Stimulated activated naive B cell treated with anti-CD40 and anti-IgM and Interleukin-4, amounts not matched to agents 10 μg/mL and 1 μg/mL and 100 μg/mL, for 72 hours (primary cell): Measurements from ENCODE around the gene RAD51B.
"Not testable (repeated sequence)": the region's sequence is repeated elsewhere in the genome, so short reads cannot be mapped to it uniquely, and the experiment has no call there.

Source experiments
- ATAC-seq, 2 donors: fragments of 150-1000 bp; cut with Tn5 transposase; replicated peaks; 2 replicates each; pipeline ENCODE4 v1.10.0; 2021; ENCODE audit warnings: moderate library complexity in 1 of 2
- DNase-seq: peaks from one replicate; pipeline ENCODE4 v3.0.0; 2021
- H3K27ac Mint-ChIP-seq: one replicate; pipeline ENCODE4 v1.8.0; 2022; ENCODE audit warnings: mild to moderate bottlenecking, mixed read lengths
- H3K27me3 Mint-ChIP-seq, 2 donors: one replicate each; pipeline ENCODE4 v1.8.0; 2022; ENCODE audit warnings: mixed read lengths in 2 of 2
- H3K36me3 Mint-ChIP-seq, 2 donors: one replicate each; pipeline ENCODE4 v1.8.0; 2022; ENCODE audit warnings: mixed read lengths in 2 of 2, mild to moderate bottlenecking in 1 of 2
- H3K4me1 Mint-ChIP-seq, 2 donors: one replicate each; pipeline ENCODE4 v1.8.0; 2022; ENCODE audit warnings: mixed read lengths in 2 of 2, mild to moderate bottlenecking in 1 of 2
- H3K4me3 Mint-ChIP-seq, 2 donors: one replicate each; pipeline ENCODE4 v1.8.0; 2022; ENCODE audit warnings: mild to moderate bottlenecking in 2 of 2, mixed read lengths in 2 of 2, moderate library complexity in 1 of 2
- H3K9me3 Mint-ChIP-seq, 2 donors: one replicate each; pipeline ENCODE4 v1.8.0; 2022; ENCODE audit warnings: mixed read lengths in 2 of 2, mild to moderate bottlenecking in 1 of 2

RAD51B gene

DNA sequence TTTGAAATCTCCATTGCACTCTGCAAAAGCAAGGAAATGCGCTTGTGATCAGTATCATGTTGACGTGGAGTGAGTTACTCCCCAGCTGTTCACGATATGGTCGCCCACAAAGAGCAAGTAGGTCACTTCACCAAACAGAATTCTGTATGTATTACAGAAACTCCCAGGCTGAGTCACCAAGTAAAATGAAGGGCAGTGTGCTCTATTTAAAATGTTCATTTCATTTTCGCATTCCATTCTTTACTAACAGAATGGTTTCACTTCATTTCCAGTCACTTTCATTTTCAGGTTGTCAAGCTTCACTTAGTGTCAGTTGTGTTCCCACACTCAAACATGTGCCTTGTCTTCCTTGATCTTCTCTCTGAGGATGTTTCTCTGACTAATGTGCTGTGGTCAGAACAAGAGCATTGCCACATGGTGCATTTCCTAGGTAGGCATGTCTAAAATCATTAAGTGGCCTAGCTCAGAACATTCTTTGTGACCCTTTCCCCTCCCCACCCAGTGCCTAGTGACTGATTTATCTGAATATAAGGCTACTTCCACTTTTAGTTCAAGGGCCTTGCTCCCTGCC is 391.2 kb downstream of the RAD51B start:
- peaks cover 24 to 67% of the 10 kb centered on the region in 2 donors for H3K4me1 Mint-ChIP-seq
- DNase-seq (peak; percentile 58), ATAC-seq (peak; percentile 93)
- H3K27ac Mint-ChIP-seq: peak overlapping the region; percentile 91
- H3K9me3 Mint-ChIP-seq: no peaks in the 10 kb centered on the region
- H3K36me3 Mint-ChIP-seq: no peaks in the 10 kb centered on the region
- H3K4me3 Mint-ChIP-seq: peak overlapping the region; percentile 59 to 78
- no peaks in the 10 kb centered on the region for H3K27me3 Mint-ChIP-seq

DNA sequence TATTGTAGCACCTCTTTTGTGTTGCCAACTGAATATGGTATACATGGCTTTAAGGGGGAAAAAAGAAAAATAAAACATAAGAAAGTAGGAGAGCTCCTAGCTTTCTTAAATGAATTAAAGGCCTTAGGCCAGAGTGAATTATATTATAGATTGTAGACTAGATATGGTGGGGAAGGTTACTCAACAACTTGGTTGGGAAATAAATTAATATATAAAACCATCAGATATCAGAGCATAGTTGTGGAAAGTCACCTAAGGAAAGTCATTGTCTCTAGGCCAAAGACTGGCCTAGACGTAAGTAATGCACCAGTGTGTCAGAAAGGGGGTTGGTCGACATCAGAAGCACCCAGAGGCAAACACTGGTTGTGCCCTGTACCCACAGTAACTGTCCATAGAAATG is 391.8 kb downstream of the RAD51B start:
- Mint-ChIP-seq H3K27me3 (no peaks in the 10 kb centered on the region), H3K9me3 (no peaks in the 10 kb centered on the region), H3K36me3 (no peaks in the 10 kb centered on the region), H3K4me3 (peak overlapping the region in 1 of 2 donors; percentile 43), H3K4me1 (peaks cover 28 to 73% of the 10 kb centered on the region in 2 donors), H3K27ac (peak overlapping the region; percentile 89)
- no peak for ATAC-seq
- no peak for DNase-seq

DNA sequence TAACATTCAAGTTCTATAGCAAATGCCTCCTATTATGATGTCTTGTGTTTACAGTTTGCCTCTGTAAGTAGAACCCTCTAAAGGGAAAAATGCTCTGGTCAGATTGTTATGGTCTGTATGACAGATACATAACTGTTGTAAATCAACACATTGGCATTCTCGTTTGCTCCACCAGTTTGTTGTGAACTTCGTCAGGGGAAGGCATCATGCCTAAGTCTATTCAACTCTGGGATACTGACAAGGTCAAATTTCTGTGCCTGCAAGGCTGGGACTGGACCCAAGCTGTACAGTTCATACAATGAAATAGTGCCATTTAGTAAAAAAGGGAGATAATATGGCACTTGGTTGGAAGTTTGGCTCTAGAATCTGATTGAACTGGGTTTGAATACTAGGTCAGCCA is 392.3 kb downstream of the RAD51B start:
- Mint-ChIP-seq H3K27me3 (no peaks in the 10 kb centered on the region), H3K27ac (peak overlapping the region; percentile 22), H3K36me3 (no peaks in the 10 kb centered on the region), H3K9me3 (no peaks in the 10 kb centered on the region), H3K4me1 (peaks cover 29 to 78% of the 10 kb centered on the region in 2 donors), H3K4me3 (no peak overlapping the region)
- DNase-seq: no peak
- no peak for ATAC-seq

DNA sequence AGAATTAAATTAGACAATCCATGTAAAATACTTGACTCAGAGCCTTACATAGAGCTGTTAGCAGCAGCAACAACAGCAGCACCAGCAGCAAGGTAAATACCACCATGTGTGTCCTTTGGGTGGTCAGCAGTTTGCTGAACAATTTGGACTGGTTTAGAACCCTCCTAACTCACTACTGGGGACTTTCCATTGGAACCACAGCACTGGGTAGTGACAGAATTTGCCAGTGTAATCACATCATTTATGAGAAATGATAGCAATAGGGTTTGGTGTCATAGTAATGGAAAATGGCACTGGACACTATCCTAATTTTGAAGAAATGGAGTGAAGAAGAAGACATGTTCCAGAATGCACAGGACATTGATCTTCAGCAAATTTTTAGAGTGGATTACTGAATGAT is 392.8 kb downstream of the RAD51B start:
- Mint-ChIP-seq H3K9me3 (no peaks in the 10 kb centered on the region), H3K4me3 (no peak overlapping the region), H3K4me1 (peaks cover 32 to 83% of the 10 kb centered on the region in 2 donors), H3K27ac (no peak overlapping the region), H3K36me3 (no peaks in the 10 kb centered on the region), H3K27me3 (no peaks in the 10 kb centered on the region)
- ATAC-seq: no peak
- DNase-seq: no peak

DNA sequence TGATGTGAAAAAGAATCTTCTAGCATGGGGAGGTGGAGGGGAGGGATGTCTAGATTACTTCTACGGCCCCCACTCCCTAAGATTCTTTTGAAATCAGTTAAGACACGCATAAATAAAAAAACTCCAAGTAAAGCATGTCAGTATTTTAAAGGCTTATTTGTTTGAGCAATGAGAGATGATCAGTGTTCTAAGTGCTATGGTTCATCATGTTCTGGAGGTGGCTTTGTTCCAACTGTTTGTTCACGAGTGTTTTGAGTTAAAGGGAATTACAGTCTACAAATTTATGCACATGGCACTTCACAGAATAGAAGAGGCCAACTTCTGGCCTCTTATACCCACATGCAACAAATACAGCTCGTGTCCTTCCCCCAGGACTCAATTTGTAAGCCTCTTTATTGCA is 394.9 kb downstream of the RAD51B start:
- no peak for ATAC-seq
- H3K4me1 Mint-ChIP-seq: peaks cover 30 to 77% of the 10 kb centered on the region in 2 donors
- H3K4me3 Mint-ChIP-seq: no peak overlapping the region

DNA sequence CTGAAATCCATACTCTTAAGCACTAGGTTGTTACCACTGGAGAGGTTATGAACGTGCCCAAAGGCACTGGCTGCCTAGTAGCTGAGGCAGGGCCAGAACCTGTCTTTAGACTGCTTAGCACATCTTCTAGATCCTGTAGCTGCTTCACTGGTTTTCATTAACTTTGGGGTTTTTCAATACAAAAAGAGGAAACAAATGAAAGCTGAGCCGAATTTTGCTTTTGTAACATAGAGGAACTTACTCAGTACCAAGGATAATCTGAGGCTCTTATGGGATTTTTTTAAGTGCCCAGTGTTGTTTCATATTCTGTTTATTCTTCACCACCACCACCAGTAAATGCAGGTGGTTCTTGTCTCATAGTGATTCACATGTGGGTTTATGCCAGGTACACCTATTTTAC is 396.1 kb downstream of the RAD51B start:
- Mint-ChIP-seq H3K36me3 (no peaks in the 10 kb centered on the region), H3K27ac (peak overlapping the region; percentile 60), H3K4me3 (peak overlapping the region; percentile 13 to 16), H3K4me1 (peaks cover 26 to 69% of the 10 kb centered on the region in 2 donors), H3K27me3 (no peaks in the 10 kb centered on the region), H3K9me3 (no peaks in the 10 kb centered on the region)
- ATAC-seq: peak; percentile 44 to 50
- DNase-seq: no peak

More for the DNA sequence above, 394.9 kb downstream of the RAD51B start:
- H3K27ac Mint-ChIP-seq: no peak overlapping the region
- no peak for DNase-seq
- no peaks in the 10 kb centered on the region for H3K27me3 Mint-ChIP-seq
- H3K9me3 Mint-ChIP-seq: no peaks in the 10 kb centered on the region
- H3K36me3 Mint-ChIP-seq: no peaks in the 10 kb centered on the region

DNA sequence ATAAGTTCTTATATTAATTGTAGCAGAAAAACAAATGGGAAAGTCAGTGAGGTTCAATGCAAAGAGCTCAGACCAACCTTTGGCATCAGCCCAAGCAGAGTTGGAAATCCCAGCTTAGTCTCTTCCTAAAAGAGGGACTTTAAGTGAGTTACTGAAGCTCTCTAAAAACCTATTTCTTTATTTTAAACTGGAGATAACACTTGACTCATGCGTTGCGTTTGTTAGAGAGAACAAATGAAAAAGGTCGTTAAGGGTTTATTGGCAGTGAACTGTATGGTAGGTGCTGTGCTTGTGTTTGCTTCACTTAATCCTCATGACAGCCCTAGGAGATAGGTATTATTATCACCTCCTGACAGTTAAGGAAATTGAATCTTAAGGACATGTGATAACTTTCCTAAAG is 396.5 kb downstream of the RAD51B start:
- ATAC-seq (peak in 1 of 2 donors; percentile 12), DNase-seq (no peak)
- Mint-ChIP-seq H3K27ac (peak overlapping the region; percentile 44), H3K36me3 (peaks cover 0 to 1% of the 10 kb centered on the region in 2 donors), H3K4me3 (no peak overlapping the region), H3K9me3 (peaks cover 0 to 1% of the 10 kb centered on the region in 2 donors), H3K4me1 (peaks cover 26 to 68% of the 10 kb centered on the region in 2 donors), H3K27me3 (no peaks in the 10 kb centered on the region)

DNA sequence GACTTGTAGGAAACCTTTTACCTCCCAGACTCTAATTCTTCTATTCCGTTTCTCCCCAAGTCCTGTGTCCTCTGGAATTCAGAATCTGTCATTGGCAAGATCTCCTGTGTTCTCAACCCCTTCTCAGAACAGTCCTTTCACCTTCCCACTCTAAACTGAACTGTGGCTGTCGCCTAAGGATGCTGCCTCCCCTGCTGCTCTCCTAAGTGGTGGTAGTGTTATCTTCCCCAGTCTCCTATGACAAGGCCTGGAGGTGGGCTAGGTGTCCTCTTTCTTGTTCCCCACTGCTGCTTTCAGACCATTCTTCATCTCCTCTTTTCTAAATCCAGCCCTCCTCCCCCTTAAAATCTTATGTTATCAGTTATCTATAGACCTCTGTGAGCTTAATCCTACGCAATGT is 397.4 kb downstream of the RAD51B start:
- Mint-ChIP-seq H3K4me3 (peak overlapping the region in 1 of 2 donors; percentile 22), H3K36me3 (peaks cover 0 to 9% of the 10 kb centered on the region in 2 donors), H3K4me1 (peaks cover 21 to 65% of the 10 kb centered on the region in 2 donors), H3K27ac (peak overlapping the region; percentile 26), H3K9me3 (peaks cover 0 to 5% of the 10 kb centered on the region in 2 donors), H3K27me3 (no peaks in the 10 kb centered on the region)
- no peak for DNase-seq
- ATAC-seq: no peak

DNA sequence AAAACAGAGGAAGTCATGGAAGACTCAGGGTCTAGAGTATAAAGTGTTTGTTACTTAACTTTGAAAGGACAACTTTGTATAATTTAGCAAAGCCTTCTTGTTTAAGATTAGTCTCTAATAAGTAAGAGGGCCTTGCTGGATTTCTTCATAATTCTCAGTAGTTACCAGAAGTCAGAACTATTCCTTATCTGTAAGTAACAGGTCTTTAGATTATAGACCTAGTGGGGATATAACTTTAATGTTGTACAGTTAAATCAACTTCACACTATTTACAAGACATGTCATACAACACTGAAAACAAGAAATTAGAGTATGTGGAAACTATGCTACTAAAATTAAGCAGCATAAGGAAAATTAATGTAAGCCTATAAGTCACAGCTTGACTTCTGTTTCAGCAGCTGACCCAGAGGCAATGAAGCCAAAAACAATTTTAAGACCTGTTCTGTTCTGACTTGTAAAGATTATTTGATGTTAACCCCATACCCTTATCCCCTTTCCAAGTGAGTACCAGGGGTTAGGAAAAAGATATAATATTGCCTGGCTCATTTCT is 398.3 kb downstream of the RAD51B start:
- H3K36me3 Mint-ChIP-seq: peaks cover 0 to 9% of the 10 kb centered on the region in 2 donors

DNA sequence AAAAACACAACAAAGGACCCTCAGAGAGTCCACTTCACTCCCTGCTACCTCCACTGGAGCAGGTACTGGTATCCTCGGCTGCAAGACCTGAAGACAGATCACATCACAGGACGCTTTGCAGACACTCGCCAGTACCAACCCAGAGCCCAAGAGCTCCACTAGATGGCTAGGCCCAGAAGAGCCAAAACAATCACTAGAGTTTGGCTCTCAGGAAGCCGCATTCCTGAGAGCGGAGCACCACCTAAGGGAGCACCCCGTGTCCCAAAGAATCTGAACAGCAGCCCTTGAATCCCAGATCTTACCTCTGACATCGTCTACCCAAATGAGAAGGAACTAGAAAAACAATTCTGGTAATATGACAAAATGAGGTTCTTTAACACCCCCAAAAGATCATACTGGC is 399.8 kb downstream of the RAD51B start:
- no peak overlapping the region for H3K27ac Mint-ChIP-seq
- peaks cover 0 to 5% of the 10 kb centered on the region in 2 donors for H3K9me3 Mint-ChIP-seq
- peaks cover 0 to 9% of the 10 kb centered on the region in 2 donors for H3K36me3 Mint-ChIP-seq
- no peaks in the 10 kb centered on the region for H3K27me3 Mint-ChIP-seq
- ATAC-seq: no peak
- peaks cover 16 to 40% of the 10 kb centered on the region in 2 donors for H3K4me1 Mint-ChIP-seq
- no peak overlapping the region for H3K4me3 Mint-ChIP-seq
- no peak for DNase-seq

More for the DNA sequence above, 398.3 kb downstream of the RAD51B start:
- no peak overlapping the region for H3K4me3 Mint-ChIP-seq
- no peak for DNase-seq
- ATAC-seq: no peak
- H3K27me3 Mint-ChIP-seq: no peaks in the 10 kb centered on the region
- peaks cover 16 to 56% of the 10 kb centered on the region in 2 donors for H3K4me1 Mint-ChIP-seq
- H3K9me3 Mint-ChIP-seq: peaks cover 0 to 5% of the 10 kb centered on the region in 2 donors
- H3K27ac Mint-ChIP-seq: no peak overlapping the region

DNA sequence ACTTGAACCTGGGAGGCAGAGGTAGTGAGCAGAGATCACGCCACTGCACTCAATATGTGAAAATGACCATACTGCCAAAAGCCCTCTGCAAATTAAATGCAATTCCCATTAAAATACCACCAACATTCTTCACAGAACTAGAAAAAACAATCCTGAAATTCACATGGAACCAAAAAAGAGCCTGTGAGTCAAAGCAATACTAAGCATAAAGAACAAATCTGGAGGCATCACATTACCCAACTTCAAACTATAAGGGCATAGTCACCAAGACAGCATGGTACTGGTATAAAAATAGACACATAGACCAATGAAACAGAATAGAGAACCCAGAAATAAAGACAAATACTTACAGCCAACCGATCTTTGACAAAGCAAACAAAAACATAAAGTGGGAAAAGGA is 401.5 kb downstream of the RAD51B start:
- H3K4me1 Mint-ChIP-seq: peaks cover 15 to 35% of the 10 kb centered on the region in 2 donors
- H3K9me3 Mint-ChIP-seq, H3K27me3 Mint-ChIP-seq, H3K27ac Mint-ChIP-seq, H3K4me3 Mint-ChIP-seq, DNase-seq, ATAC-seq: not testable (repeated sequence)
- peaks cover 0 to 12% of the 10 kb centered on the region in 2 donors for H3K36me3 Mint-ChIP-seq

DNA sequence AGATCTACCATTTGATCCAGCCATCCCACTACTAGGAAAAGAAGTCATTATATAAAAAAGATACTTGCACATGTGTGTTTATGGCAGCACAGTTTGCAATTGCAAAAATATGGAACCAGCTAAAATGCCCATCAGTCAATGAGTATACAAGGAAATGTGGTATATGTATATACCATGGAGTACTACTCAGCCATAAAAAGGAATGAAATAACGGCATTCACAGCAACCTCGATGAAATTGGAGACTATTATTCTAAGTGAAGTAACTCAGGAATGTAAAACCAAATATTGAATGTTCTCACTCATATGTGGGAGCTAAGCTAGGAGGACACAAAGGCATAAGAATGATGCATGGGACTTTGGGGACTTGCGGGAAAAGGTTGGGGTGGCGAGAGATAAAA is 402.6 kb downstream of the RAD51B start:
- Mint-ChIP-seq H3K36me3 (peaks cover 0 to 12% of the 10 kb centered on the region in 2 donors), H3K27me3 (no peaks in the 10 kb centered on the region), H3K4me3 (no peak overlapping the region), H3K9me3 (peaks cover 6 to 7% of the 10 kb centered on the region in 2 donors), H3K27ac (no peak overlapping the region), H3K4me1 (peaks cover 8 to 24% of the 10 kb centered on the region in 2 donors)
- ATAC-seq: no peak
- DNase-seq: no peak

DNA sequence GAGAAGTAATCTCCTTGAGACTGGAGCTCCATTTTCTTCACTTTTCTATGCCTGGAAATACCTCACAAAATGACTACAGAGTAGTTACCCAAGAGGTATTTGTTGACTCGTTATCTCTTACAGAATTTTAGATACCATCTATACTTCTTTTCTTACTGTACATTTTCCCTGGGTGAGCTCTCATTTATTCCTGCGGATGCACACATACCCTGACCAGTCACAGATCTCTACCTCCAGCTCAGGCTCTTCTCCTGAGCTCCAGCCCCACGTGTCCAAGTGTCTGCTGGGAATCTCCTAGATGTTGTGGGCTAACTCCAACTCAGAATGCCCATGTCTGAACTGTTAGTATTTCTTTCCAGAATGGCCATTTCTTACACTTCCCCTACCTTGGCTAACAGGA is 403.1 kb downstream of the RAD51B start:
- peaks cover 7 to 18% of the 10 kb centered on the region in 2 donors for H3K4me1 Mint-ChIP-seq
- no peak for ATAC-seq
- H3K9me3 Mint-ChIP-seq: peaks cover 6 to 7% of the 10 kb centered on the region in 2 donors
- peaks cover 0 to 12% of the 10 kb centered on the region in 2 donors for H3K36me3 Mint-ChIP-seq
- no peaks in the 10 kb centered on the region for H3K27me3 Mint-ChIP-seq
- no peak overlapping the region for H3K27ac Mint-ChIP-seq
- no peak for DNase-seq
- no peak overlapping the region for H3K4me3 Mint-ChIP-seq

DNA sequence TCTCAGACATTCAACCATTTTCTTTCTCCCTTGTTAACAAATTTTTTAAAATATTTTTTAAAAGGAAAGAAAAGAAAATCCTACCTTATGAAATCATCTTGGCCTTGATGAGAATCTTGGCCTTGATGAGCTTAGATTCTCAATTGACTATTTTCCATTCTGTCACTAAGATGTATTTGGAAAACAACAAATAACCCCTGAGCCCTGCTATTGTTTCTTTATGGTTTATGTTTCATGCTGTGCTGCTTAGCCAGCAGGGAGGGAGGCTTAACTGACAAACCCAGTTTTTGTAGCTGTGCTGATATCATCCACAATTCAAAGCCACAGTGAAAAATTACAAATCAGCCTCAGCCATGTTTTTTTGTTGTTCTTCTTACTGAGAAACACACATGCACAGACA is 404.1 kb downstream of the RAD51B start:
- Mint-ChIP-seq H3K27ac (no peak overlapping the region), H3K27me3 (no peaks in the 10 kb centered on the region), H3K36me3 (peaks cover 0 to 12% of the 10 kb centered on the region in 2 donors), H3K9me3 (peaks cover 6 to 7% of the 10 kb centered on the region in 2 donors), H3K4me1 (peaks cover 7 to 18% of the 10 kb centered on the region in 2 donors), H3K4me3 (no peak overlapping the region)
- DNase-seq (no peak), ATAC-seq (no peak)

DNA sequence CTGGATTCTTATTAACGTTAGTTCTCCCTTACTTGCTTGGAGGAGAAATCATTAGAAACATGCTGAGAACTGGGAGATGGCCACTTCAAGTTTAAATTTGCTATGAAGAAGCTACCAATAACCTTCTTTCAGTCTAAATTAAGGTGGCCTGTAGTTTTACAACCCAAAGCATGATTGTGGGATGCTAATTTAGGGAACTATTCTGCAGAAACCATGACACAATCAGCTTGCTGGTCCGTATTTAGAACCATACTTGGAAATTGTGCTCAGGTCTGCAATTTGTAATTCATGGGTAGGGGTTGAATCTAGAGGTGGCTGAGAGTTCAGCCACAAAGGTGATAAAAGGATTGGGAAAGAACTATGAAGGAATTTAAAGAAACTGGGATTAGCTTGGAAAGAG is 405.7 kb downstream of the RAD51B start:
- Mint-ChIP-seq H3K9me3 (peaks cover 6 to 7% of the 10 kb centered on the region in 2 donors), H3K36me3 (peaks cover 0 to 12% of the 10 kb centered on the region in 2 donors), H3K27ac (no peak overlapping the region), H3K4me1 (peaks cover 11 to 24% of the 10 kb centered on the region in 2 donors), H3K4me3 (peak overlapping the region in 1 of 2 donors; percentile 37), H3K27me3 (no peaks in the 10 kb centered on the region)
- DNase-seq (no peak), ATAC-seq (no peak)
